GM18519 (cell line): Measurements from ENCODE around the gene JAK2.
"Not testable (repeated sequence)": the region's sequence is repeated elsewhere in the genome, so short reads cannot be mapped to it uniquely, and the experiment has no call there.

Experiments used
- ATAC-seq: cut with Tn5 transposase; IDR thresholded peaks from one replicate; pipeline ENCODE4 v1.9.1; 2021; ENCODE audit warnings: mild to moderate bottlenecking, moderate library complexity; ENCODE audit not compliant: unreplicated experiment, low FRiP score

The JAK2 gene

GRCh38 chr9:4979239-4979638 is 5.8 kb upstream of the JAK2 start:
- no peak for ATAC-seq

- ATAC-seq: no peak
Measured at GRCh38 chr9:4980086-4980727, 4.9 kb upstream of the JAK2 start.

- ATAC-seq: no peak
Measured at GRCh38 chr9:4982721-4983482, 2.2 kb upstream of the JAK2 start.

- ATAC-seq: no peak
Measured at GRCh38 chr9:4983601-4984165, 1.4 kb upstream of the JAK2 start.

GRCh38 chr9:4984171-4984620 is 876 bp upstream of the JAK2 start:
- ATAC-seq: no peak

- no peak for ATAC-seq
Measured at GRCh38 chr9:4985386-4986266, 554 bp downstream of the JAK2 start.

- no peak for ATAC-seq
Measured at GRCh38 chr9:4986296-4986695, 1.2 kb downstream of the JAK2 start.

- ATAC-seq: no peak
Measured at GRCh38 chr9:4986783-4987182, 1.7 kb downstream of the JAK2 start.

- no peak for ATAC-seq
Measured at GRCh38 chr9:4987961-4988421, 2.9 kb downstream of the JAK2 start.

- ATAC-seq: no peak
Measured at GRCh38 chr9:4992872-4993271, 7.8 kb downstream of the JAK2 start.

GRCh38 chr9:4994166-4994890 is 9.3 kb downstream of the JAK2 start:
- ATAC-seq: no peak

GRCh38 chr9:4997196-4997595 is 12.1 kb downstream of the JAK2 start:
- ATAC-seq: no peak

GRCh38 chr9:4997631-4998030 is 12.6 kb downstream of the JAK2 start:
- no peak for ATAC-seq

- ATAC-seq: no peak
Measured at GRCh38 chr9:5002811-5003210, 17.7 kb downstream of the JAK2 start.

- no peak for ATAC-seq
Measured at GRCh38 chr9:5004481-5004880, 19.4 kb downstream of the JAK2 start.

- ATAC-seq: no peak
Measured at GRCh38 chr9:5008202-5008601, 23.1 kb downstream of the JAK2 start.

GRCh38 chr9:5013374-5013773 is 28.3 kb downstream of the JAK2 start:
- no peak for ATAC-seq

GRCh38 chr9:5015934-5016333 is 30.9 kb downstream of the JAK2 start:
- ATAC-seq: no peak

- ATAC-seq: no peak
Measured at GRCh38 chr9:5025416-5025815, 40.3 kb downstream of the JAK2 start.

GRCh38 chr9:5031941-5032340 is 46.9 kb downstream of the JAK2 start:
- not testable (repeated sequence) for ATAC-seq
